Liver (tissue), 3 donors: ENCODE data around the gene MORF4L1.

Experiments
- ATF3 ChIP-seq: IDR thresholded peaks from 2 replicates; pipeline ENCODE4 v1.6.1; 2016; ENCODE audit warnings: antibody characterized with exemption
- CTCF ChIP-seq: fragments of 150-350 bp; IDR thresholded peaks from 2 replicates; pipeline ENCODE4 v1.5.1; 2017; ENCODE audit warnings: improper control_type of control experiment, low read depth, low read length; ENCODE audit not compliant: missing input control
- GABPA ChIP-seq, 2 donors: IDR thresholded peaks in 1 of 2; conservative IDR thresholded peaks in 1 of 2; 2 replicates each; pipeline ENCODE4 v1.6.1; 2016; ENCODE audit warnings: antibody characterized with exemption in 2 of 2, mild to moderate bottlenecking in 1 of 2, moderate library complexity in 1 of 2
- JUND ChIP-seq, 2 donors: IDR thresholded peaks; 2 replicates each; pipeline ENCODE4 v1.6.1; 2016; ENCODE audit warnings: antibody characterized with exemption in 2 of 2
- RAD21 ChIP-seq, 2 donors: IDR thresholded peaks; 2 replicates each; pipeline ENCODE4 v1.6.1; 2016; ENCODE audit warnings: antibody characterized with exemption in 2 of 2, mild to moderate bottlenecking in 2 of 2
- donor health status: healthy.
- donor health status: healthy.

DNA sequence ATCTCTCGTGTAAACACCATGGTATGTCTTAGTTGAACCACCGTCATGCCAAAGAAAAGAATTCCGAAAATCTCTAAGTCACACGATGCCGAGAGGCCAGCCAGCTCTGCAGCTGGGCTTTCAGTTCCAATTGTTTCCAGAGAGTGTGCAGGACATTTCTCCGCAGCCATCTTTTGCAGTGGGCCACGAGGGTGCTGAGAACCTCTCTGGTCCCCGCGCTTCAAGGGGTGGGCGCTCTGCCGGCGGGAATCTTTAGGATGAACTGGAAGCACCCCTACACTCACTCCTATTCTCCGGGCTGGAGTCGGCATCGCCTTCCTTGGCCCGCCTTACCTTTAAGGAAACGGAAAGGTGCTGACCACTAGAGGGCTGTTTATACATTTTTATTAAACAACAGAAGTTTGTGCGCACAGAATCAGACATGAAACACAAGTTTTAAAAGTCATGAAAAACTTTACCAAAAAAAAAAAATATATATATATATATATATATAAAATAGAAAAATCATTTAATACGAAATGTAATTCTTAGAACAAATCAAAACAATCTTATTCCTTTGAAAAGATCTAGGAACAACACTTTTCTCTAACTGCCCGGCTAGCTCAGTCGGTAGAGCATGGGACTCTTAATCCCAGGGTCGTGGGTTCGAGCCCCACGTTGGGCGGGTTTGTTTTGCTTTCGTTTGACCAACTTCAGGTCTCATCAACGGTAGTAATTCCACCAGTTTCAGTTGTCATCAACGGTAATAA, 12.5 kb upstream of the MORF4L1 start:
- TF ChIP-seq CTCF = peak; percentile 49
- TF ChIP-seq JUND (IDR thresholded peaks at IDR 0.05) = no peak
- TF ChIP-seq ATF3 = peak; percentile 100
- peak; percentile 40 to 68 for TF ChIP-seq RAD21 (IDR thresholded peaks at IDR 0.05)
- TF ChIP-seq GABPA (IDR thresholded peaks at IDR 0.05 in 1 of 2, conservative IDR thresholded peaks at IDR 0.05 in 1 of 2) = no peak
